IPS DF 6.9 (cell line): ENCODE results near the gene C10orf67.
"Not testable (repeated sequence)": the region's sequence is repeated elsewhere in the genome, so short reads cannot be mapped to it uniquely, and the experiment has no call there.

Experiments
- DNase-seq: peaks from one replicate; pipeline ENCODE4 v3.0.0-alpha.2; 2013; ENCODE audit warnings: low read depth, low spot score
- H3K27ac ChIP-seq: one replicate; pipeline ENCODE4 v1.5.1; 2013; ENCODE audit warnings: low read length, control low read depth
- H3K27me3 ChIP-seq: 2 replicates; pipeline ENCODE4 v1.6.1; 2013; ENCODE audit warnings: mild to moderate bottlenecking, low read length; ENCODE audit not compliant: control insufficient read depth, insufficient read depth
- H3K36me3 ChIP-seq: 2 replicates; pipeline ENCODE4 v1.6.1; 2013; ENCODE audit warnings: low read length; ENCODE audit not compliant: control insufficient read depth, insufficient read depth
- H3K4me1 ChIP-seq: 2 replicates; pipeline ENCODE4 v1.6.1; 2013; ENCODE audit warnings: low read length; ENCODE audit not compliant: control insufficient read depth, insufficient read depth
- H3K4me3 ChIP-seq: 2 replicates; pipeline ENCODE4 v1.5.1; 2013; ENCODE audit warnings: mild to moderate bottlenecking, low read length
- H3K9me3 ChIP-seq: 2 replicates; pipeline ENCODE4 v1.6.1; 2013; ENCODE audit warnings: low read length, inconsistent platforms; ENCODE audit not compliant: control insufficient read depth, insufficient read depth
- WGBS: extraction: QIAGEN DNeasy Blood & Tissue Kit; methylation state at CpG from one replicate; pipeline ENCODE4 v1.1.7; 2013; ENCODE audit warnings: mixed read lengths, missing lambda C conversion rate; ENCODE audit not compliant: insufficient read length, insufficient coverage; 5-methylcytosine and 5-hydroxymethylcytosine counted together

C10orf67 gene

DNA sequence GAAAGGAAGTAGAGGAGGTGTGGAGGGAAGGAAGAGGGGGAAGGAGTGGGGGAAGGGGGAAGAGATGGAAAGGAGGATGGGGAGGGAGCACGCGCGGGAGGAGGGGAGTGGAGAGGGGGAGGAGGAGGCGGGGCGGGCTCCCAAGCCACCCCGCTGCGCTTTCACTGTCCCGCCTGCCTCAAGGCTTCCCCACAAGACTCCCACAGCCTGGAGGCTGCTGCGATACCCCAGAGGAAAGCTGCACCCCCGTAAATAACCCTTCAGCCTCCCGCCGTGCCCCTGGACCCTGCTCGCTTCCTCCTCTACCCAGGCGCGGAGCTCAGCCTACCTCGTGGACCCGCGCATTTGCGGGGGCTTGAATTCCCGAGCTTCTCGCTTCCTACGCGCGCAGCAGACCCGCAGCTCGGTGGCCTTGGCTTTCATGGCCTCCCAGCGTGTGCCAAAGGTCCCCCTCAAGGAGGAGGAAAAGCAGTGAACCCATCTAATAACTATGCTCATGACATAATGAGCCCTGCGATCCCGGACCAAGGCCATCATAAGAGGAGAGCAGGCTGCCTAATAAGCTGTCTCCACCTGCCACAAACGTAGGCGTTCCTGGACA is at the start of gene C10orf67:
C10orf67 (minus strand) TSS at position 557 of the 601 bp plus-strand sequence; CDS start at position 534, 23 bp downstream.
- no peaks in the 10 kb centered on the region for H3K27me3 ChIP-seq
- H3K9me3 ChIP-seq = no peaks in the 10 kb centered on the region
- no CpG with 5 or more reads among the region's 31 CpGs for WGBS
- H3K36me3 ChIP-seq = no peaks in the 10 kb centered on the region
- no peak within 1 kb of the TSS for H3K27ac ChIP-seq
- no peak for DNase-seq
- H3K4me3 ChIP-seq = peak within 1 kb of the TSS; percentile 80; the same call in 1 of the 2 replicates
- peaks cover 5% of the 10 kb centered on the region; the same call in 1 of the 2 replicates for H3K4me1 ChIP-seq

GRCh38 chr10:23391821-23392220 is 47.2 kb upstream of the C10orf67 start:
- H3K27me3 ChIP-seq = no peaks in the 10 kb centered on the region
- WGBS = no CpG with 5 or more reads among the region's 2 CpGs
- DNase-seq = no peak

GRCh38 chr10:23390809-23391208 is 46.2 kb upstream of the C10orf67 start:
- Histone ChIP-seq H3K9me3 (no peaks in the 10 kb centered on the region), H3K27me3 (no peaks in the 10 kb centered on the region), H3K36me3 (no peaks in the 10 kb centered on the region), H3K27ac (no peak overlapping the region), H3K4me1 (no peaks in the 10 kb centered on the region), H3K4me3 (no peak overlapping the region)
- no peak for DNase-seq
- WGBS = no CpG with 5 or more reads among the region's 4 CpGs

More at GRCh38 chr10:23391821-23392220, 47.2 kb upstream of the C10orf67 start:
- Histone ChIP-seq H3K36me3 (no peaks in the 10 kb centered on the region), H3K4me1 (no peaks in the 10 kb centered on the region), H3K9me3 (no peaks in the 10 kb centered on the region), H3K4me3 (no peak overlapping the region), H3K27ac (no peak overlapping the region)

GRCh38 chr10:23390408-23390807 is 45.8 kb upstream of the C10orf67 start:
- H3K36me3 ChIP-seq, DNase-seq, H3K27ac ChIP-seq, H3K9me3 ChIP-seq, H3K27me3 ChIP-seq, H3K4me1 ChIP-seq, H3K4me3 ChIP-seq: not testable (repeated sequence)
- WGBS = no CpG with 5 or more reads among the region's 10 CpGs

GRCh38 chr10:23387516-23387915 is 42.9 kb upstream of the C10orf67 start:
- DNase-seq, H3K36me3 ChIP-seq, H3K9me3 ChIP-seq, H3K27me3 ChIP-seq, H3K4me3 ChIP-seq, H3K27ac ChIP-seq, H3K4me1 ChIP-seq: not testable (repeated sequence)
- no CpG with 5 or more reads among the region's 3 CpGs for WGBS

DNA sequence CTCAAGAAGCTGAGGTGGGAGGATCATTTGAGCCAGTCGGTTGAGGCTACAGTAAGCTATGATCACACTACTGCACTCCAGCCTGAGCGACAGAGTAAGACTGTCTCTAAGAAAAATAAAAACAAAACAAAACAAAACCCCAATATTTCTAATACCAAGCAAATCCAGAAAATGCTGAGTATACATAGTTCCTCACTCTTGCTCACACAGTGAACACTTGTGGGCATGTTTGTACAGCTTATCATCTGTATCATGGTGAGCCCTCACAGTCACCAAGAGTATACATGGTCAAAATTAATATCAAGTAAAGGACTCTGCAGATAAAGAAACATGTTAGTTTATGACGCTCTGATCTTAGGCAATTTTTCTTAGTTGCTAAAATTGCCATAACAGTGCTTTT is 41.5 kb upstream of the C10orf67 start:
- no peaks in the 10 kb centered on the region for H3K27me3 ChIP-seq
- no peaks in the 10 kb centered on the region for H3K9me3 ChIP-seq
- no peaks in the 10 kb centered on the region for H3K4me1 ChIP-seq
- WGBS = no CpG with 5 or more reads among the region's 3 CpGs
- no peak overlapping the region for H3K4me3 ChIP-seq
- no peaks in the 10 kb centered on the region for H3K36me3 ChIP-seq
- H3K27ac ChIP-seq = no peak overlapping the region
- no peak for DNase-seq

- Histone ChIP-seq H3K9me3 (no peaks in the 10 kb centered on the region), H3K36me3 (no peaks in the 10 kb centered on the region), H3K27ac (no peak overlapping the region), H3K27me3 (no peaks in the 10 kb centered on the region), H3K4me1 (no peaks in the 10 kb centered on the region), H3K4me3 (no peak overlapping the region)
- WGBS = no CpG with 5 or more reads among the region's 1 CpG
- DNase-seq = no peak
These were observed 39.8 kb upstream of the C10orf67 start for GRCh38 chr10:23384364-23384763.

GRCh38 chr10:23383637-23384036 is 39.0 kb upstream of the C10orf67 start:
- no peak overlapping the region for H3K4me3 ChIP-seq
- no peaks in the 10 kb centered on the region for H3K36me3 ChIP-seq
- H3K27me3 ChIP-seq = no peaks in the 10 kb centered on the region
- DNase-seq = no peak
- H3K27ac ChIP-seq = no peak overlapping the region
- WGBS = no CpG with 5 or more reads among the region's 2 CpGs
- no peaks in the 10 kb centered on the region for H3K9me3 ChIP-seq
- H3K4me1 ChIP-seq = no peaks in the 10 kb centered on the region

GRCh38 chr10:23381298-23382040 is 36.9 kb upstream of the C10orf67 start:
- no CpG with 5 or more reads among the region's 3 CpGs for WGBS
- Histone ChIP-seq H3K36me3 (no peaks in the 10 kb centered on the region), H3K4me3 (no peak overlapping the region), H3K27me3 (no peaks in the 10 kb centered on the region), H3K9me3 (no peaks in the 10 kb centered on the region), H3K4me1 (no peaks in the 10 kb centered on the region), H3K27ac (no peak overlapping the region)
- DNase-seq = no peak

GRCh38 chr10:23379686-23380085 is 35.1 kb upstream of the C10orf67 start:
- Histone ChIP-seq H3K4me1 (no peaks in the 10 kb centered on the region), H3K9me3 (no peaks in the 10 kb centered on the region), H3K27ac (no peak overlapping the region), H3K4me3 (no peak overlapping the region), H3K27me3 (no peaks in the 10 kb centered on the region), H3K36me3 (no peaks in the 10 kb centered on the region)
- WGBS = no CpG with 5 or more reads among the region's 3 CpGs
- no peak for DNase-seq
